Activated T-cell treated with anti-CD3 and anti-CD28 coated beads, Interleukin-2, amount 50 U/mL, for 48 hours (primary cell): ENCODE data around the gene ARHGAP6.
"Not testable (repeated sequence)": the region's sequence is repeated elsewhere in the genome, so short reads cannot be mapped to it uniquely, and the experiment has no call there.

Experiments
- DNase-seq, 2 experiments: peaks; one replicate each; pipeline ENCODE4 v3.0.0-alpha.2; 2020

The ARHGAP6 gene

DNA sequence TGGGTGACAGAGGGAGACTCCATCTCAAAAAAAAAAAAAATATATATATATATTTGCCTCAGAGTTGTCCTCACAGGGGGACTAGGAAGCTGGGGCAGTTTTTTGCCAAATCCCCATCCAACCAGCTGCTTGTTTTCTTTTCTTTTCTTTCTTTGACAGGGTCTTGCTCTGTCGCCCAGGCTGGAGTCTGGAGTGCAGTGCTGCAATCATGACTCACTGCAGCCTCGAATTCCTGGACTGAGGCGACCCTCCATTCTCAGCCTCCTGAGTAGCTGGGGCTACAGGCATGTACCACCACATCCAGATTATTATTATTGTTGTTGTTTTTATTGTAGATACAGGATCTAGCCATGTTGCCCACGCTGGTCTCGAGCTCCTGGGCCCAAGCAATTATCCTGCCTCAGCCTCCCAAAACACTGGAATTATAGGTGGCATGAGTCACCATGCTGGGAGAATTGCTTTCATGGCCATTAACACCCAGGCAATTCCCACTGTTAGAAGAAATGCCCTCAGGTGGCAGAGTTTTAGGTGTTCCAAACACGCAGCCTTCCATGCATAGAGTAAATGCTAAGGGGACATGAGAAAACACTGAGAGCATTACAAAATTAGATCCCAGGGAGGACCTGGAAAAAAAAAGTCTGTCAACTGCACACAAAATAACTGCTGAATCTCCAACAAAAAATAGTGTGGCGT, 98.0 kb downstream of the ARHGAP6 start:
- DNase-seq, result no peak

DNA sequence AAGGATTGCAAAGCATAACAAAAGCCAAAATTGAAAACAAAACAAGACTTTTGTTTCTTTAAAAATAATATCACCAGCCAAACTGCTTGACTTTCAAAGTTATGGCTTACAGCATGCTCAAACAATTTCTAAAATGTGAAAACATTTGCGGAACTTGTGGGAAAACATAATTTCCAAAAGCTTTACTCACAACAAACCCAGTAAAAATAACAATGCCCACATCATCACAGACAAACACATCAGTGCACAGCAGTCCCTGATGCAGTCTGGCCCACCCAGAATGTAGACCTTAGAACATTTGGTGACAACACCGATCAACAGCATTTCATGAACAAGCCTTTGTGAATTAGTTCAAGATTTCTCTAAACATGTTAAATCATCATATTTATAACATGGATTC, 98.9 kb downstream of the ARHGAP6 start:
- no peak for DNase-seq

- DNase-seq, result no peak
Observed at GRCh38 chrX:11566173-11566572, 99.5 kb downstream of the ARHGAP6 start.

DNA sequence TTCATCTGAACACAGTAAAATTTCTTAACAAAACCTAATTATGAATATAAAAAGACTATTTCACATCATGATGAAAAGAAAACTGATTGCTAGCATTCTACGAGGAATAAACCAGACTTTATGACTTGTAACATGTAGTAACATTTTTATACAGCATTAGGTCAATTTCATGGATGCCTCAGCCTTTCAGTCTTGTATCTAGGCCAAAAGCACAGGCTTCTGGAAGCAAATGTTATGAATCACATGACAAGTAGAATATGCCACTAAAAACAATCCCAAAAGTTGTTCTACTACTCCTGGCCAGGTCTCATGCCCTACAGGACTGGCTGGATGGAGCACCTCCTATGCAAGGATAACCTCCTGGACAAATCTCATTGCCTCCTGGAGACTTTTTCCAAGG, 101.2 kb downstream of the ARHGAP6 start:
- DNase-seq, result no peak

DNA sequence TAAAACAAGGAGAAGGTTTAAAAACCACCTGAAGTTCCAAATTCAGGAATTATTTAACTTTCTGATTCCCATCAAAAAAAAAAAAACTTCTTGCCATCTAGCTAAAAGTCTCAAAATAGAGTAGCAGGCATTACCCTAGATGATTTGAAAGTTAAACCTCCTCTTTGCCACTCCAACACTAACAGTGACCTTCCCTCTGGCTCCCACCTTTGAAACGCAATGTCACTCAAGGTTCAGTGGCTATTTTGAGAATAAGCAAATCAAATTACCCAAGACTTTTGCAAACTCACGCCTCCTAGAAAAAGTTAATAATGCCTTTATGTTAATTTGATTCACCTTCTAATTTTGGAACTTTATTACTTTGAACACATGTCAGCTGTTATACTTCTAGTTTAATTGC, 103.2 kb downstream of the ARHGAP6 start:
- no peak for DNase-seq

DNA sequence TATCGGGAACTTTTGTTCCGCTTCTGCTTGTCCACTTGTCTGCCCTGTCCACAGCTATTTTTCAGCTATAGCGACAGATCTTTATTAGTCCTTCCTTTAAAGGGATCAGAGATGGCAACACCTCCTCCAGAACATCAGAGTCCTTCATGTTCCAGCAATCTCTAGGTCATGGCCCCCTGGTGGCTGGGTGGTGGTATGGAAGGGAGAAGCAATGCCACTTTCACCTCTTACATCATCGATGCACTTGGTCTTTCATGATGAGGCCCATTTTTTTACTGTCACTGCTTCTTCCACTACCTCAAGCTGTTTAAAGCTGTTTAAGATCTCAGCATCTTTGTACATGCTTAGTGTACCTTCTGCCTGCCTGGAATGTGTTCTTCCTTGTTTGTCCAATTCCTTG, 106.7 kb downstream of the ARHGAP6 start:
- DNase-seq, result peak; percentile 65 to 66

DNA sequence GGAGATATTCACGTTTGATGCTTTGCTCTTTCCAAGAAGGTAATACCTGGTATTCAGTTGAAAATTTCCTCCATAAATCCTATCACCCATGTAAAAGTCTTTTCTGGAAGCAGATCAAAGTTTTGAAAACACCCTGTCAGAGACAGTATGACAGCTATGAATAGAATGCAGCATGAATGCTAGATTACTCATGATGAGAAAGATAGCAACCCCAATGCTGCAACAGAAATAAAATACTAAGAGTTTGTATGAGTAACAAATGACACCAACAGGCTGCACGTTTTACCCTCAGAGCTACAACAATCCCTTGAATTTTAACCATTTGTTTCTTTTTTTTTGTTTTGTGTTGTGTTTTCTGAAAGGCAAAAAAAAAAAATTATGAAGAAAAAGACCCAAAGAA, 108.6 kb downstream of the ARHGAP6 start:
- DNase-seq, result no peak

GRCh38 chrX:11555759-11556158, 110.0 kb downstream of the ARHGAP6 start:
- DNase-seq, result no peak

GRCh38 chrX:11553594-11553993, 112.1 kb downstream of the ARHGAP6 start:
- no peak for DNase-seq

DNA sequence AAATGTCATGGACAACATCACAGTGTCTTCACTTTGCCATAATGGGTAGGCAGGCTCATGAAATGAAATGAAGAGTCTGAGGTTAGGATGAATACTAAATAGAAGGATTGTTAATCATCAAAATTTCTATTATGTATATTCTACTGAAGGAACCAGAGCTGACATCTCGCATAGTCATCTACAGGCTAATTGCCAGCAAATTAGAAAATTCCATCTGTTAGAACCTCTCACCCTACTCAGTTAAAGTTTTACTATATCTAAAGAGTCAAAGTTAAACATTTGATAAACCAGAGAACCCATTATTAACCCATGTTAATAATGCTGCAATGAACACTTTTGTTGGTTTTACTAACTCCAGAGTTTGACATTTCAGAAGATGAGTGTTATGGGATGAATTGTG, 114.6 kb downstream of the ARHGAP6 start:
- no peak for DNase-seq

DNA sequence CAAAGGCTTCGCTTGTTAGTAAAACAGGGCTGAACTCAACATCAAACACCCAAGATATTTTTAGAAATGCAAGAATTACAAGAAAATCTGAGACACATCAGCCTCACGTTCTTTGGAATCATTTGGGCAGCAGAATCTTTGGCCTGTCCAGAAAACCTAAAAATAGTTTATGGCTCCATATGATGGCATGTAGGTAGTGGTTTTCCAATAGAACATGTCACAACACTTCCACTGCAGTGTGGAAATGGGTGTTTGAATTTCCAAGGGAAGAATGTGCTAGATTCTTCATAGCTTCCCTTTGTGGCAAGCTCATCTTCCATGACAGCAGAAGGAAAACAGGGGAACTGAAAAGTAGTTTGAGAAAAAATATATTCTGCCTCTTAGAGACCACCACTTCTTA, 118.8 kb downstream of the ARHGAP6 start:
- DNase-seq, result no peak

DNA sequence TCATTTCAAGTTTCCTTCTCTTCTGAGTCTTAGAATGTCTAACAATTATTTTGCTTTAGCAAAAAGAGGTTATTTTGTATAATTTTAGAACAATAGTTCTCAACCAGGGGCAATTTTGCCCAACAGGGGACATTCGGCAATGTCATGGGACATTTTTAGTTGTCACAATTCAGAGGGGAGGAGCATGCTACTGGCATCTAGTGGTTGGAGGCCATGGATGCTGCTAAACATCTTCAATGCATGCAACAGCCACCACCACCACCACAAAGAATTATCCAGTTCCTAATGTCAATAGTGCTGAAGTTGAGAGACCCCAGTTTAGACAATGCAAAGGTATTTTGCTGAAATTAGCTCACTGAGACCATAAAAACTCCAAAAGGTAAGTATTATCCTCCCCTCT, 122.5 kb downstream of the ARHGAP6 start:
- no peak for DNase-seq

- no peak for DNase-seq
Observed at GRCh38 chrX:11541510-11541909, 124.2 kb downstream of the ARHGAP6 start.

DNA sequence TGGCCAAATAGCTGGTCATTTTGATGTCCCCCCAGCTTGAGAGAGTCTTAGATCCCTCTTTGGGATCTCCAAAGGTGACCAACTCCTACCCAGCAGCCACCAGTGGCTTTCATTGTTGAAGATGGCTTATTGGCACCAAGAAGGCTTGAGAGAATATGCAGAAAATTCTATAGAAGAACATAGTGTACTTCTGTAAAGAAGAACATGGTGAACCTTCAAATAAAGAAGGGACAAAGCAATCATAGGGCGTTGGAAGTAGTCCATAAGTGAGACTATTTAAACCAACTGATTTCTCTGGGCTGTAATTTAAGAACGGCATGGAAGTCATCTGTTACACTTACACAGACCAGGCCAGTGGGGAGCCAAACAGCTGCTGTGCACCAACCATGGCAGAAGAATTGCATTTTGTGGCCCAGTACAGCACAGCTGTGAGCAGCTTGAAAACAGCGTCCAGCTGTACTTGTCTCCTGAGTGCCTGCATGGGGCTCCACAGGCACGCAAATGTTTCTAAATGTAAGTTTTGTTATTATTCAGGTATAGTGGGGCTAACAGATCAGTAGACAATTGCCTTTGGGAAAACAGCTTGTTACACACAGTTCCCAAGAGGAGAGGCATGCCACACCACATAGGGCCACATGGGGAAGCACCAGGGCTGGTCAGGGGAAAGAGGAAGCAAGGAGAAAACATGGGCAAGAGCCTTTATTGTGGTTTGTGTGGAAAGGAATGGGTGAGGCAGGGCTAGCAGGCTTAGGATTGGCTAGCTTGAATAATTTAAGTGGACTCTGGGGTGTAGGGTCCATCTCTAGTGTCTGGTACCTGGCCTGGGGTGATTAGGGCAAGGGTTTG, 125.0 kb downstream of the ARHGAP6 start:
- no peak for DNase-seq

- DNase-seq, result no peak
Observed at GRCh38 chrX:11537141-11537540, 128.6 kb downstream of the ARHGAP6 start.

- no peak for DNase-seq
Observed at GRCh38 chrX:11535156-11535919, 130.4 kb downstream of the ARHGAP6 start.

- DNase-seq, result no peak
Observed at GRCh38 chrX:11533199-11533651, 132.5 kb downstream of the ARHGAP6 start.

DNA sequence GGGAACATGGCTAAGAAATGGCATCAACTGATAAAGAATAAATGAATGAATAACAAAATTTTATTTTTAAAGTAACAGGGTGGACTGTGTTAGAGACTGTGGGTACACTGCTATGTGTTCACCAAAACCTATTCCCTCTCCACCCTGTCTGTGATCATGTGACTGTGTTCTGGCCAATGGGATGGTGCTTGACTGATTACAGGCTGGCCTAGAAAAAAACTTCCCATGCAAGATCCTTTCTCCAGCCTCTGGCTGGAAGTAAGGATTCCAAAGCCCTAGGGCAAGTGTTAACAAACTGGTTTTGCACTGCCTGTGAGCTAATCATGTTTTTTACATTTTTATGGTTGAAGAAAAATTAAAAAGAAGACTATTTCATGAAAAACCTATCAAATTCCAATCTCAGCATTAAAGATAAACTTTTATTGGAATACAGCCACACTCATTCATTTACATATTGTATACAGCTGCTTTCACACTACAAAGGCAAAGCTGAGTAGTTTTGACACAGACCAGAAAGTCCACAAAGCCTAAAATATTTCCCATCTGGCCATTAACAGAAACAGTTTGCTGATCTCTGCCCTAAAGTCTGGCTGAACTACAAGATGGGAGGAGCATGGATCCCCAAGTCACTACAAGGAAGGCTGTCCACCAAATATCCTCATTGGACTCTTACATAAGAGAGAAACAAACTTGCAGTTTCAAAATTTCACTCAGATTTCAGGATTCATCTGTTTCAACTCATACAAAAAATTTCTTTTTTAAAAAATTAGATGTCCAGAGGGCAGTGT, 133.2 kb downstream of the ARHGAP6 start:
- DNase-seq, result no peak

DNA sequence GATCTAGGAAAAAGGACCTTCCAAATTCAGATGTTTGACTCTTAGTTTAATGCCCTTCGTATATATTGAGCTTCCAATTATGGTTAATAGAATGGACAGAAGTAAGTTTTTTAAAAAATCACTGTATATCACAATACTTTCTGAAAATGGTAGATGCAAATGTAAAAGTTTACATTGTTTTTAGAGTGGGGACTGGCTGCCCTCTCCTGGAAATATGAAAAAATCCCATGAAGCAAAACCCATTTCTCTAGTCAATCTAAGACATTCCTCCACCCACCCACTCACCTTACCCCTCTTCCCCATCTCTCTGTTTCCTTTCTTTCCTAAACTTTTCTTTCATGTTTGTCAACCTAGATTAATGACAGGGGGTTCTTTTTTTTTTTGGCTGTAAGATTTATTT, 134.5 kb downstream of the ARHGAP6 start:
- no peak for DNase-seq

GRCh38 chrX:11530621-11531020, 135.1 kb downstream of the ARHGAP6 start:
- DNase-seq, result no peak

GRCh38 chrX:11528623-11529022, 137.1 kb downstream of the ARHGAP6 start:
- DNase-seq, result no peak

DNA sequence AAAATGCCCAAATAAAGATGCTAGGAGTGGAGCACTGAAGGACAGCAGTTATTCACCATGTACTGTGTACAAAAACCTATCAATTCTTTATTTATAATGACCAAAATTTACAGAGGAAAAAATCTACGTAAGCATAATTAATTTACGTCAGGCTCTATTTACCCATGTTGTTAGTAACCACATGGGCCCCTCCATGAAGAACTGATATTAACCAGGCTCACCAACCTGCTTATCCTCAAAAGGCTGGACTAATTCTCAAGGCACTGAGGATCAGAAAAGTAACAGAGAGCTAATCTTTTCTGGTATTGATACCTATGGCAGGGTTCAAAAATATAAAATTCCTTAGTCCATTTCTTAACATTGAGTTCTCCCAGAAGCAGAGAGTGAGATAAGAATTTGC, 140.0 kb downstream of the ARHGAP6 start:
- no peak for DNase-seq

GRCh38 chrX:11519234-11519633, 146.5 kb downstream of the ARHGAP6 start:
- not testable (repeated sequence) for DNase-seq
